Measurements from ENCODE around the gene EXOC4. TPM values are rescaled to one million over a fixed set of nuclear protein-coding genes. Genes with fewer than 3 reads are reported as not detected.

Gene EXOC4
- total and polyA plus RNA-seq, 7 experiments from 2014 or later, result 44.1 to 106 (median 74.2) TPM

DNA sequence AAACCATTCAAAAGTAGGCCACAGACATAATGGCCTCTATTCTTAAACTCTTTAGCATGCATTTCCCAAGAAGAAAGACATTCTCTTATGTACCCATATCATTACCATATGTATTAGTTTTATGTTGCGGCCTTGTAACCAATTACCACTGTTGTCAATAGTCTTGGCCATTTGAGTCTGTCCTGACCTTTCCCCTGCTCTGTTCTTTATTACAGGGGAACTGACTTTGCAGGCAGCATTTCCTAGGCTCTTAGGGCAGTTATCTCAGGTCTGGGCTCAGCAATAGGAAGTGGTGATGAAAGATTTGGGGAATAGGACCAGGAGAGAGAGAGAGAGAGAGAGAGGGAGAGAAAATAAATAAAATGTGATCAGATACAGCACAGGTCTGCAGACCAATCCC, 679.7 kb downstream of the EXOC4 start:
- ChIA-PET CTCF (no interaction called here), POLR2A (no interaction called here)
- Mint-ChIP-seq H3K4me1 (peaks cover 0 to 1% (median 0%) of the 10 kb centered on the region in 7 donors), H3K27me3 (no peaks in the 10 kb centered on the region), H3K36me3 (peaks cover 0 to 60% (median 33%) of the 10 kb centered on the region in 5 donors), H3K4me3 (no peak overlapping the region), H3K9me3 (no peaks in the 10 kb centered on the region), H3K27ac (no peak overlapping the region)
- Histone ChIP-seq H3K4me3 (ENCODE audit: low read length) (no peak overlapping the region), H3K36me3 (ENCODE audit: control insufficient read depth in 2 of 3, insufficient read depth in 3 of 3, low read length in 3 of 3) (peaks cover 0 to 1% (median 0%) of the 10 kb centered on the region in 3 experiments), H3K27ac (ENCODE audit: low read depth, low read length) (no peak overlapping the region), H3K9me3 (ENCODE audit: control insufficient read depth in 2 of 3, low read length in 3 of 3) (no peaks in the 10 kb centered on the region), H3K27me3 (ENCODE audit: control insufficient read depth in 2 of 2, insufficient read depth in 2 of 2, low read length in 2 of 2) (no peaks in the 10 kb centered on the region), H3K4me1 (ENCODE audit: control insufficient read depth in 2 of 2, insufficient read depth in 2 of 2, low read length in 2 of 2) (no peaks in the 10 kb centered on the region)
- DNase-seq (no peak), ATAC-seq (no peak)
- intact Hi-C loops (cut with micrococcal nuclease), result no loop called here

DNA sequence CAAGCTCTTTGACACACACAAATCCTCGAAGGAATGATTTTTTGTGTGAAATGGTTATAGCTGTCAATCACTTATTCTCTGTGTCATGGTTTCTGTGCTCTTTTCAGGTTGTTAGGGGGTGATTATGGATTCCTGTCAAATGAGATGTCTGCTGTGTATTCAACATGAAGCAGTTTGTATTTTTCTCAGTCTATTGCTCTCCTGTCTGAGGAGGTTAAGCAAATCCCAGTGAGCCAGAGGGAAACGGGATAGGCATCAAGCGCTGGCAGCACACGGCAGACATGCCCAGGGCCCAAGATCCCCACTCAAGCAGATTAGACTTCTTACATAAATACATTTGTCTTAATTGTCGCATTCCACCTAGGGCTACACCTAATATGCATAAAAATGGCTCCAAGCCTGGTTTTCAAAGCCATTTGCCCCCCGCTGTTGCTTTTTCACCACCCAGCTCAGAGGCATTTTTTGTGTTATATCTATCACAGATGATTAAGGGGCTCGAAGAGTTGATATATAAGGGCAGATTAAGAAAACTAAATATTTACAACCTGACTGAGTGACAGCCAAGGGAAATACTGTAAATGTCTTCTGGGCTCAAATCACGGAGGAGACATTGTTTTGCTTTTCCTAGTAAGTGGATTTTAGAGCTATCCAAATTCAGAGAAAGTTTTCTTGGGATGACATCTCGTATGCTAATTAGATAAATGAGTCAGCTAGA, 681.5 kb downstream of the EXOC4 start:
- no peaks in the 10 kb centered on the region for H3K9me3 Mint-ChIP-seq

DNA sequence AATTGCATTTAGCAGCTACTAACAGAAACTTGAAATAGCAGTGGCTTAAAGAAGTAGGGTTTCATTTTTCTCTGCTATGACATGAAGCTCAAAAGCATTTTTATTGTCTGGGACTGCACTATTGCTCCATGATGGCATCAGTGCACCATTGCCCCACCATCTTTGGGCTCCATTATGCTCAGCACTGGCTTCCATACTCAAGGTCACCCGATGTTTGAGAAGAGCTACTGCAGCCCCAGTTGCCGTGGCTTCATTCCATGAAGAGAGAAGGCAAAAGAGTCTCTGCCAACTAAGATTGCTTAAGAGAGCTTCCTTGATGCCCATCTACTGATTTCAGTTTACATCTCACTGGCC, 682.1 kb downstream of the EXOC4 start:
- ChIA-PET CTCF (no interaction called here), POLR2A (no interaction called here)
- ATAC-seq, result no peak
- intact Hi-C loops (cut with micrococcal nuclease), result no loop called here
- H3K4me3 ChIP-seq (ENCODE audit: low read length), result no peak overlapping the region
- Mint-ChIP-seq H3K27me3 (no peaks in the 10 kb centered on the region), H3K27ac (no peak overlapping the region), H3K4me1 (no peaks in the 10 kb centered on the region), H3K36me3 (peaks cover 0 to 68% (median 44%) of the 10 kb centered on the region in 5 donors), H3K4me3 (no peak overlapping the region), H3K9me3 (no peaks in the 10 kb centered on the region)
- H3K27me3 ChIP-seq (ENCODE audit: control insufficient read depth in 2 of 2, insufficient read depth in 2 of 2, low read length in 2 of 2), result no peaks in the 10 kb centered on the region
- H3K4me1 ChIP-seq (ENCODE audit: control insufficient read depth in 2 of 2, insufficient read depth in 2 of 2, low read length in 2 of 2), result no peaks in the 10 kb centered on the region
- H3K36me3 ChIP-seq (ENCODE audit: control insufficient read depth in 2 of 3, insufficient read depth in 3 of 3, low read length in 3 of 3), result peaks cover 0 to 15% (median 0%) of the 10 kb centered on the region in 3 experiments
- H3K27ac ChIP-seq (ENCODE audit: low read depth, low read length), result no peak overlapping the region
- H3K9me3 ChIP-seq (ENCODE audit: control insufficient read depth in 2 of 3, low read length in 3 of 3), result no peaks in the 10 kb centered on the region
- DNase-seq, result no peak

More for the DNA sequence above, 681.5 kb downstream of the EXOC4 start:
- ChIA-PET POLR2A (no interaction called here), CTCF (interaction anchor here (0.8 kb wide), 1 partner anchor 383 kb away, joined by 3 read pairs; no protein-coding TSS in a partner anchor)
- H3K27me3 Mint-ChIP-seq, result no peaks in the 10 kb centered on the region
- intact Hi-C loops (cut with micrococcal nuclease), result no loop called here
- no peak for ATAC-seq
- H3K4me3 Mint-ChIP-seq, result no peak overlapping the region
- peaks cover 0 to 15% (median 0%) of the 10 kb centered on the region in 3 experiments for H3K36me3 ChIP-seq (ENCODE audit: control insufficient read depth in 2 of 3, insufficient read depth in 3 of 3, low read length in 3 of 3)
- H3K27ac Mint-ChIP-seq, result no peak overlapping the region
- H3K4me1 ChIP-seq (ENCODE audit: control insufficient read depth in 2 of 2, insufficient read depth in 2 of 2, low read length in 2 of 2), result no peaks in the 10 kb centered on the region
- no peaks in the 10 kb centered on the region for H3K27me3 ChIP-seq (ENCODE audit: control insufficient read depth in 2 of 2, insufficient read depth in 2 of 2, low read length in 2 of 2)
- H3K27ac ChIP-seq (ENCODE audit: low read depth, low read length), result no peak overlapping the region
- H3K36me3 Mint-ChIP-seq, result peaks cover 0 to 68% (median 43%) of the 10 kb centered on the region in 5 donors
- DNase-seq, result no peak
- H3K4me1 Mint-ChIP-seq, result no peaks in the 10 kb centered on the region
- no peak overlapping the region for H3K4me3 ChIP-seq (ENCODE audit: low read length)
- H3K9me3 ChIP-seq (ENCODE audit: control insufficient read depth in 2 of 3, low read length in 3 of 3), result no peaks in the 10 kb centered on the region

DNA sequence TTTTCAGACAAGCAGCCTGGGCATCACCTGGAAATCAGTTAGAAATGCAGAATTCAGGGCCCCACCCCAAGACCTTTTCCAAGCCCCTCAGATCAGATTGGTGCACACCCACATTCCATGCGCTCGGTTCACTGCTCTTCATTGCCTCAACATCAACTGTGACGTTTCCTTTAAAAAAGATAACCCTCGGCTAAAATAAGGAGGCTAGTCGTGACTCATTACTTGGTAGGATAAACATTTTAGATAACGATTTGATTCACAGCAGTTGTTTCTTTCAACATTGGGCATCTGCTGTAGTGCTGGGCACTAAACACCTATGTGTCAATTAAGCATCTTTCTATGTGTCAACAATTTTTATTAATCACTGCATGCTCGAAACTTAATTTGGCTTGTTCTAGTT, 683.2 kb downstream of the EXOC4 start:
- no peak overlapping the region for H3K27ac ChIP-seq (ENCODE audit: low read depth, low read length)
- H3K4me1 Mint-ChIP-seq, result no peaks in the 10 kb centered on the region
- peaks cover 0 to 15% (median 0%) of the 10 kb centered on the region in 3 experiments for H3K36me3 ChIP-seq (ENCODE audit: control insufficient read depth in 2 of 3, insufficient read depth in 3 of 3, low read length in 3 of 3)
- H3K4me1 ChIP-seq (ENCODE audit: control insufficient read depth in 2 of 2, insufficient read depth in 2 of 2, low read length in 2 of 2), result no peaks in the 10 kb centered on the region
- no peak overlapping the region for H3K4me3 Mint-ChIP-seq
- H3K27me3 Mint-ChIP-seq, result no peaks in the 10 kb centered on the region
- H3K9me3 ChIP-seq (ENCODE audit: control insufficient read depth in 2 of 3, low read length in 3 of 3), result no peaks in the 10 kb centered on the region
- ChIA-PET CTCF (no interaction called here), POLR2A (no interaction called here)
- H3K36me3 Mint-ChIP-seq, result peaks cover 0 to 73% (median 52%) of the 10 kb centered on the region in 5 donors
- intact Hi-C loops (cut with micrococcal nuclease), result no loop called here
- no peaks in the 10 kb centered on the region for H3K9me3 Mint-ChIP-seq
- no peaks in the 10 kb centered on the region for H3K27me3 ChIP-seq (ENCODE audit: control insufficient read depth in 2 of 2, insufficient read depth in 2 of 2, low read length in 2 of 2)
- H3K27ac Mint-ChIP-seq, result no peak overlapping the region
- no peak overlapping the region for H3K4me3 ChIP-seq (ENCODE audit: low read length)
- ATAC-seq, result no peak
- no peak for DNase-seq

DNA sequence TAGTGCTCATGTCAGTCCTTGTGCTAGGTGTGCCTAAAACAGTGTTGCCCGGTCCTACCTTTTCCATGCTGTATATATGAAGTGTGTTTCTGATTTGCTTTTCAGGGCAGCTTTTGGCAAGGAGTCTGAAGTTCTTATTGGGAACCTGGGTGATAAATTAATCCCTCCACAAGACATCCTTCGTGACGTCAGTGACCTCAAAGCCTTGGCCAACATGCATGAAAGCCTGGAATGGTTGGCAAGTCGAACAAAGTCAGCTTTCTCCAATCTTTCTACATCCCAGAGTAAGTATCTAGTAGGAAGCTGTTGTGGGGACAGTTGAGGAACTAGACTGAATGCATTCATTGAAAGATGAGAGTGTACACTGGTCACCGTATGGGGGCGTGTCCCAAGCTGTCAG, 684.9 kb downstream of the EXOC4 start:
- peaks cover 0 to 73% (median 58%) of the 10 kb centered on the region in 5 donors for H3K36me3 Mint-ChIP-seq
- no peak overlapping the region for H3K27ac Mint-ChIP-seq
- H3K4me3 ChIP-seq (ENCODE audit: low read length), result no peak overlapping the region
- ATAC-seq, result no peak
- DNase-seq, result no peak
- POLR2A ChIA-PET, result no interaction called here
- CTCF ChIA-PET, result no interaction called here
- H3K9me3 ChIP-seq (ENCODE audit: control insufficient read depth in 2 of 3, low read length in 3 of 3), result no peaks in the 10 kb centered on the region
- H3K27me3 Mint-ChIP-seq, result no peaks in the 10 kb centered on the region
- intact Hi-C loops (cut with micrococcal nuclease), result no loop called here
- no peaks in the 10 kb centered on the region for H3K9me3 Mint-ChIP-seq
- H3K27ac ChIP-seq (ENCODE audit: low read depth, low read length), result no peak overlapping the region
- H3K27me3 ChIP-seq (ENCODE audit: control insufficient read depth in 2 of 2, insufficient read depth in 2 of 2, low read length in 2 of 2), result no peaks in the 10 kb centered on the region
- H3K36me3 ChIP-seq (ENCODE audit: control insufficient read depth in 2 of 3, insufficient read depth in 3 of 3, low read length in 3 of 3), result peaks cover 0 to 19% (median 5%) of the 10 kb centered on the region in 3 experiments
- no peaks in the 10 kb centered on the region for H3K4me1 ChIP-seq (ENCODE audit: control insufficient read depth in 2 of 2, insufficient read depth in 2 of 2, low read length in 2 of 2)
- H3K4me1 Mint-ChIP-seq, result no peaks in the 10 kb centered on the region
- no peak overlapping the region for H3K4me3 Mint-ChIP-seq

DNA sequence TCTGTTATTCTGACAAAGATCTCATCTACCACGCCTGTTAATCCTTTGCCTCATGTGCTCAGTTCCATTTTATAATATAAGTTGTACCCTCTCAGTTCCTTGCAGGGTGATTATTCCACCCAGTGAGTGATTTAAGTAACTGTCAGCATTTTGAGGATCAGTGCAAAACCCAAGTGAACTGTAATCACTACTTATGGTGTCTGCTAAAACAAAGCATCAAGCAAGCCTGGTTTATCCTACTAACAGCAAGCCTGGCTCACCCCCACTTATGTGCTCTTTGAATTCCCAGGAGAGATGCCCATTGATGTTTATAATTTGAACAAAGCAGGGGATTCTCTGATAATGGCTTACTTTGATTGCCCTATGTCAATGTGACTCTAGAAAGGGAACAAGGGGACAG, 687.5 kb downstream of the EXOC4 start:
- ChIA-PET POLR2A (no interaction called here), CTCF (no interaction called here)
- Mint-ChIP-seq H3K36me3 (peaks cover 0 to 69% (median 44%) of the 10 kb centered on the region in 5 donors), H3K27ac (no peak overlapping the region), H3K9me3 (no peaks in the 10 kb centered on the region), H3K4me1 (no peaks in the 10 kb centered on the region), H3K4me3 (no peak overlapping the region), H3K27me3 (no peaks in the 10 kb centered on the region)
- Histone ChIP-seq H3K27me3 (ENCODE audit: control insufficient read depth in 2 of 2, insufficient read depth in 2 of 2, low read length in 2 of 2) (no peaks in the 10 kb centered on the region), H3K9me3 (ENCODE audit: control insufficient read depth in 2 of 3, low read length in 3 of 3) (no peaks in the 10 kb centered on the region), H3K27ac (ENCODE audit: low read depth, low read length) (no peak overlapping the region), H3K4me3 (ENCODE audit: low read length) (no peak overlapping the region), H3K36me3 (ENCODE audit: control insufficient read depth in 2 of 3, insufficient read depth in 3 of 3, low read length in 3 of 3) (peaks cover 0 to 19% (median 5%) of the 10 kb centered on the region in 3 experiments), H3K4me1 (ENCODE audit: control insufficient read depth in 2 of 2, insufficient read depth in 2 of 2, low read length in 2 of 2) (no peaks in the 10 kb centered on the region)
- intact Hi-C loops (cut with micrococcal nuclease), result no loop called here
- DNase-seq, result no peak
- no peak for ATAC-seq

DNA sequence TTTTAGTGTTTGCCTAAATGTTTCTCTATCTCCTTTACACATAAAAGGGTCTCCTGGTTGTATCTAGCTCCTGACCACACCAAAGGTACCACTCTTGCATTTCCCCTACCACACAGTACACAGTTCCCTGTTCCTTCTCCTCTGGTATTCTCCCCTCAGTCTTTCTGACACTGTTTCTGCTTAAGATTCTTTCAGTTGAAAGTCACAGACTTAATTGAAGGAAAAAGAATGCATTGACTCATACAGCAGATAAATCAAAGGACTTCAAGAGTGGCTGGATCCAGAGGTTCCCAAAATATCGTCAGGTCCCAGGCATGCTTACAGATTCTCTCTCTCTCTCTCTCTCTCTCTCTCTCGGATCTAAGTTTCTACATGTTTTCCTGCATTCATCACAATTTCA, 688.6 kb downstream of the EXOC4 start:
- Histone ChIP-seq H3K27me3 (ENCODE audit: control insufficient read depth in 2 of 2, insufficient read depth in 2 of 2, low read length in 2 of 2) (no peaks in the 10 kb centered on the region), H3K36me3 (ENCODE audit: control insufficient read depth in 2 of 3, insufficient read depth in 3 of 3, low read length in 3 of 3) (peaks cover 0 to 19% (median 5%) of the 10 kb centered on the region in 3 experiments), H3K9me3 (ENCODE audit: control insufficient read depth in 2 of 3, low read length in 3 of 3) (no peaks in the 10 kb centered on the region), H3K4me1 (ENCODE audit: control insufficient read depth in 2 of 2, insufficient read depth in 2 of 2, low read length in 2 of 2) (no peaks in the 10 kb centered on the region), H3K4me3 (ENCODE audit: low read length) (no peak overlapping the region), H3K27ac (ENCODE audit: low read depth, low read length) (no peak overlapping the region)
- H3K27ac Mint-ChIP-seq, result no peak overlapping the region
- ChIA-PET POLR2A (no interaction called here), CTCF (no interaction called here)
- H3K4me1 Mint-ChIP-seq, result no peaks in the 10 kb centered on the region
- DNase-seq, result no peak
- H3K27me3 Mint-ChIP-seq, result no peaks in the 10 kb centered on the region
- H3K9me3 Mint-ChIP-seq, result no peaks in the 10 kb centered on the region
- no peak overlapping the region for H3K4me3 Mint-ChIP-seq
- peaks cover 0 to 67% (median 44%) of the 10 kb centered on the region in 5 donors for H3K36me3 Mint-ChIP-seq
- intact Hi-C loops (cut with micrococcal nuclease), result no loop called here
- no peak for ATAC-seq

Data from naive thymus-derived CD4-positive, alpha-beta T cell (primary cell).